MCF 10A (cell line): ENCODE measurements around the gene ZG16. TPM values are rescaled to one million over a fixed set of nuclear protein-coding genes. Genes with fewer than 3 reads are reported as not detected.
A peak's percentile ranks its signal among the peaks of the same experiment; 100 is the strongest.

ENCODE experiments used
- BruUV-seq: library from RNA; stranded (reverse); fragments of 400-500 nt; replicated peaks from 2 replicates; lab custom pipeline; 2021; lab: Mats Ljungman, UMichigan
- CTCF ChIA-PET: fragments of 300-600 bp; sonication (Branson Sonifier 250); formaldehyde crosslinking; extraction: SDS; loops from one replicate; lab custom pipeline; 2021; ENCODE audit warnings: antibody characterized with exemption, inconsistent platforms; lab: Yijun Ruan, JAX
- POLR2A ChIA-PET: fragments of 300-600, 350-650 bp; sonication (Branson Sonifier 250); formaldehyde crosslinking; extraction: SDS; loops from one replicate; lab custom pipeline; 2020; ENCODE audit warnings: antibody characterized with exemption, inconsistent platforms; lab: Yijun Ruan, JAX
- DNase-seq: peaks from one replicate; pipeline ENCODE4 v3.0.0-alpha.2; 2018; ENCODE audit not compliant: unreplicated experiment
- H3K27ac Mint-ChIP-seq: one replicate; pipeline ENCODE4 v1.8.0; 2022; ENCODE audit warnings: mild to moderate bottlenecking, low read depth, mixed read lengths; ENCODE audit not compliant: unreplicated experiment
- H3K27me3 Mint-ChIP-seq: one replicate; pipeline ENCODE4 v1.8.0; 2022; ENCODE audit warnings: mixed read lengths; ENCODE audit not compliant: insufficient read depth, unreplicated experiment
- H3K36me3 Mint-ChIP-seq: one replicate; pipeline ENCODE4 v1.8.0; 2022; ENCODE audit warnings: mild to moderate bottlenecking, moderate library complexity, mixed read lengths; ENCODE audit not compliant: insufficient read depth, unreplicated experiment
- H3K4me1 Mint-ChIP-seq: one replicate; pipeline ENCODE4 v1.8.0; 2022; ENCODE audit warnings: mixed read lengths; ENCODE audit not compliant: insufficient read depth, unreplicated experiment
- H3K4me3 Mint-ChIP-seq: one replicate; pipeline ENCODE4 v1.8.0; 2022; ENCODE audit warnings: mild to moderate bottlenecking, moderate library complexity, mixed read lengths; ENCODE audit not compliant: unreplicated experiment
- H3K9me3 Mint-ChIP-seq: one replicate; pipeline ENCODE4 v1.8.0; 2022; ENCODE audit warnings: mixed read lengths; ENCODE audit not compliant: unreplicated experiment
- CTCF ChIP-seq: fragments of 200-600 bp; IDR thresholded peaks from one replicate; pipeline ENCODE4 v1.8.0; 2022; ENCODE audit warnings: antibody characterized with exemption, mild to moderate bottlenecking; ENCODE audit not compliant: unreplicated experiment
- intact Hi-C: fragments of 100-400 bp; cut with micrococcal nuclease; formaldehyde crosslinking; loops from 2 replicates; pipeline ENCODE4 v1.14.1; 2022
- total RNA-seq: library from RNA; stranded (reverse); gene quantifications from 2 replicates; pipeline ENCODE4 v1.2.3, GENCODE V29; 2022

ZG16 gene
- total RNA-seq, 1 experiment from 2014 or later = not detected

- peak overlapping the region; percentile 94 for H3K27ac Mint-ChIP-seq
- POLR2A ChIA-PET = interaction anchor here (0.7 to 7.9 kb wide), 12 partner anchors 7 to 601 kb away, joined by 3 to 120 read pairs (median 6); partner anchors contain the start of genes ALDOA, HIRIP3, KIF22 and MAZ
- peak; percentile 64 for DNase-seq
- H3K4me1 Mint-ChIP-seq = peaks cover 31% of the 10 kb centered on the region
- no TSS peak for BruUV-seq
- intact Hi-C loops = loop anchor here (1.0 to 2.0 kb wide), 2 partner anchors 27 to 116 kb away; partner anchors contain the start of gene KIF22
- H3K36me3 Mint-ChIP-seq = peaks cover 30% of the 10 kb centered on the region
- no peaks in the 10 kb centered on the region for H3K27me3 Mint-ChIP-seq
- TF ChIP-seq CTCF = no peak
- H3K4me3 Mint-ChIP-seq = peak overlapping the region; percentile 89
- H3K9me3 Mint-ChIP-seq = no peaks in the 10 kb centered on the region
- CTCF ChIA-PET = interaction anchor here (0.6 to 5.9 kb wide), 16 partner anchors 9 to 989 kb away, joined by 3 to 50 read pairs (median 4); partner anchors contain the start of gene MAZ
Measured at GRCh38 chr16:29816694-29817441, 38.8 kb downstream of the ZG16 start.

- no TSS peak for BruUV-seq
- DNase-seq = no peak
- H3K4me1 Mint-ChIP-seq = peaks cover 30% of the 10 kb centered on the region
- POLR2A ChIA-PET = interaction anchor here (0.6 to 7.9 kb wide), 10 partner anchors 10 to 549 kb away, joined by 3 to 120 read pairs (median 6); partner anchors contain the start of genes ALDOA, CDIPT, KIF22 and MAZ
- H3K4me3 Mint-ChIP-seq = peak overlapping the region; percentile 73
- intact Hi-C loops = no loop called here
- no peaks in the 10 kb centered on the region for H3K9me3 Mint-ChIP-seq
- TF ChIP-seq CTCF = no peak
- CTCF ChIA-PET = interaction anchor here (0.5 to 6.2 kb wide), 10 partner anchors 10 to 510 kb away, joined by 3 to 52 read pairs (median 5); partner anchors contain the start of genes HIRIP3, INO80E, KIF22 and MAZ
- H3K27me3 Mint-ChIP-seq = no peaks in the 10 kb centered on the region
- peaks cover 36% of the 10 kb centered on the region for H3K36me3 Mint-ChIP-seq
- no peak overlapping the region for H3K27ac Mint-ChIP-seq
Measured at GRCh38 chr16:29818082-29818481, 40.0 kb downstream of the ZG16 start.

GRCh38 chr16:29819506-29819905, 41.5 kb downstream of the ZG16 start:
- Mint-ChIP-seq H3K4me1 (peaks cover 30% of the 10 kb centered on the region), H3K27ac (peak overlapping the region; percentile 1), H3K27me3 (no peaks in the 10 kb centered on the region), H3K4me3 (peak overlapping the region; percentile 62), H3K36me3 (peaks cover 40% of the 10 kb centered on the region), H3K9me3 (no peaks in the 10 kb centered on the region)
- intact Hi-C loops = loop anchor here (1.0 kb wide), 1 partner anchor 29 kb away; no protein-coding TSS in a partner anchor
- no TSS peak for BruUV-seq
- POLR2A ChIA-PET = interaction anchor here (0.6 to 7.9 kb wide), 16 partner anchors 8 to 247 kb away, joined by 3 to 120 read pairs (median 12); partner anchors contain the start of genes ALDOA, CDIPT, HIRIP3 and INO80E
- DNase-seq = peak; percentile 66
- TF ChIP-seq CTCF = peak; percentile 45
- CTCF ChIA-PET = interaction anchor here (0.6 to 6.2 kb wide), 20 partner anchors 10 to 1292 kb away, joined by 3 to 52 read pairs (median 3); partner anchors contain the start of genes HIRIP3, INO80E, KCTD13 and MAZ
